Natural killer cell (primary cell): ENCODE measurements around the gene PSMA8. TPM values are rescaled to one million over a fixed set of nuclear protein-coding genes. Genes with fewer than 3 reads are reported as not detected.

ENCODE experiments used
- ATAC-seq, 3 donors: fragments of 150-1000 bp in 2 of 3; fragments of 200-7000 bp in 1 of 3; cut with Tn5 transposase; 1 replicate in 1 of 3; 2 replicates in 2 of 3; pipeline ENCODE4 v1.10.0; 2021; ENCODE audit warnings: mild to moderate bottlenecking in 2 of 3, moderate library complexity in 2 of 3
- DNase-seq, 2 donors: peaks; one replicate each; pipeline versions ENCODE4 v3.0.0 to v3.0.0-alpha.2; 2013 to 2021; ENCODE audit warnings: mixed read lengths in 1 of 2
- H3K27ac ChIP-seq: one replicate; pipeline ENCODE4 v1.5.1; 2013; ENCODE audit warnings: mild to moderate bottlenecking, low read length
- H3K27me3 ChIP-seq: one replicate; pipeline ENCODE4 v1.6.1; 2013; ENCODE audit warnings: low read length; ENCODE audit not compliant: control insufficient read depth, insufficient read depth
- H3K36me3 ChIP-seq: one replicate; pipeline ENCODE4 v1.6.1; 2013; ENCODE audit warnings: low read length; ENCODE audit not compliant: control insufficient read depth, insufficient read depth
- H3K4me1 ChIP-seq: one replicate; pipeline ENCODE4 v1.6.1; 2013; ENCODE audit warnings: low read length; ENCODE audit not compliant: control insufficient read depth, insufficient read depth
- H3K4me3 ChIP-seq: one replicate; pipeline ENCODE4 v1.5.1; 2013; ENCODE audit warnings: low read length
- H3K9me3 ChIP-seq: one replicate; pipeline ENCODE4 v1.6.1; 2013; ENCODE audit warnings: low read length; ENCODE audit not compliant: control insufficient read depth, insufficient read depth
- H3K27ac Mint-ChIP-seq, 2 donors: one replicate each; pipeline ENCODE4 v1.8.0; 2022; ENCODE audit warnings: mild to moderate bottlenecking in 2 of 2, mixed read lengths in 2 of 2, moderate library complexity in 1 of 2
- H3K27me3 Mint-ChIP-seq, 2 donors: one replicate each; pipeline ENCODE4 v1.8.0; 2022; ENCODE audit warnings: low read depth in 2 of 2, mixed read lengths in 2 of 2
- H3K36me3 Mint-ChIP-seq: one replicate; pipeline ENCODE4 v1.8.0; 2022; ENCODE audit warnings: mixed read lengths
- H3K4me1 Mint-ChIP-seq, 2 donors: one replicate each; pipeline ENCODE4 v1.8.0; 2022; ENCODE audit warnings: mixed read lengths in 2 of 2
- H3K4me3 Mint-ChIP-seq: one replicate; pipeline ENCODE4 v1.8.0; 2022; ENCODE audit warnings: mild to moderate bottlenecking, moderate library complexity, mixed read lengths
- H3K9me3 Mint-ChIP-seq, 2 donors: one replicate each; pipeline ENCODE4 v1.8.0; 2022; ENCODE audit warnings: mixed read lengths in 2 of 2
- CTCF ChIP-seq: fragments of 200-600 bp; IDR thresholded peaks from one replicate; pipeline ENCODE4 v1.8.0; 2022; ENCODE audit warnings: antibody characterized with exemption
- WGBS: methylation state at CpG from one replicate; pipeline ENCODE4 v1.1.7; 2013; ENCODE audit warnings: missing lambda C conversion rate; ENCODE audit not compliant: insufficient coverage; 5-methylcytosine and 5-hydroxymethylcytosine counted together
- intact Hi-C: fragments of 100-400 bp; cut with micrococcal nuclease; formaldehyde crosslinking; loops from one replicate; pipeline ENCODE4 v1.14.2; 2022
- total RNA-seq, 4 donors: library from RNA; stranded (reverse); fragments of 120-200 nt in 1 of 4; gene quantifications; one replicate each; pipeline versions ENCODE4 v1.2.3 to v1.2.4, GENCODE V29; 2013 to 2022

Gene PSMA8
- total RNA-seq = 1 to 10 TPM in 1 of 3 donors, not detected in 2; 1.3 TPM
- total RNA-seq (2013) = 0.90 TPM

- Mint-ChIP-seq H3K9me3 (no peaks in the 10 kb centered on the region), H3K4me3 (peak within 1 kb of the TSS; percentile 80), H3K27ac (peak within 1 kb of the TSS; percentile 21 to 82), H3K36me3 (no peaks in the 10 kb centered on the region), H3K4me1 (peaks cover 0 to 11% of the 10 kb centered on the region in 2 donors), H3K27me3 (no peaks in the 10 kb centered on the region)
- Histone ChIP-seq H3K27me3 (no peaks in the 10 kb centered on the region), H3K4me3 (peak within 1 kb of the TSS; percentile 22), H3K9me3 (no peaks in the 10 kb centered on the region), H3K36me3 (no peaks in the 10 kb centered on the region), H3K4me1 (no peaks in the 10 kb centered on the region), H3K27ac (peak within 1 kb of the TSS; percentile 23)
- WGBS = 76% methylated on average over 31 of the region's 31 CpGs
- DNase-seq (peak; percentile 21 to 80), ATAC-seq (peak; percentile 41 to 89 (median 75))
- intact Hi-C loops = no loop called here
- no peak for TF ChIP-seq CTCF
These were observed at the start of gene PSMA8 for GRCh38 chr18:26133652-26134051. Gene PSMA8 (plus strand): TSS chr18:26133869. CDS start chr18:26133966, 97 bp downstream.

GRCh38 chr18:26085056-26085455 is 48.6 kb upstream of the PSMA8 start:
- H3K27ac ChIP-seq = no peak overlapping the region
- no peaks in the 10 kb centered on the region for H3K9me3 ChIP-seq
- Mint-ChIP-seq H3K36me3 (peaks cover 15% of the 10 kb centered on the region), H3K4me1 (peaks cover 44 to 46% of the 10 kb centered on the region in 2 donors), H3K9me3 (no peaks in the 10 kb centered on the region), H3K27me3 (no peaks in the 10 kb centered on the region), H3K4me3 (no peak overlapping the region), H3K27ac (no peak overlapping the region)
- H3K36me3 ChIP-seq = peaks cover 44% of the 10 kb centered on the region
- 97% methylated on average over 4 of the region's 5 CpGs for WGBS
- TF ChIP-seq CTCF = no peak
- H3K27me3 ChIP-seq = no peaks in the 10 kb centered on the region
- no peak for ATAC-seq
- no peak overlapping the region for H3K4me3 ChIP-seq
- no peak for DNase-seq
- H3K4me1 ChIP-seq = peaks cover 8% of the 10 kb centered on the region
- intact Hi-C loops = no loop called here

- WGBS = 74% methylated on average over 3 of the region's 6 CpGs
- H3K4me1 Mint-ChIP-seq = peaks cover 43 to 45% of the 10 kb centered on the region in 2 donors
- Histone ChIP-seq H3K4me1 (peaks cover 13% of the 10 kb centered on the region), H3K4me3 (no peak overlapping the region), H3K27ac (no peak overlapping the region), H3K36me3 (peaks cover 40% of the 10 kb centered on the region), H3K9me3 (no peaks in the 10 kb centered on the region), H3K27me3 (no peaks in the 10 kb centered on the region)
- no peak for DNase-seq
- intact Hi-C loops = no loop called here
- ATAC-seq = no peak
- peak overlapping the region in 1 of 2 donors; percentile 61 for H3K27ac Mint-ChIP-seq
- TF ChIP-seq CTCF = no peak
- H3K27me3 Mint-ChIP-seq = no peaks in the 10 kb centered on the region
- no peaks in the 10 kb centered on the region for H3K9me3 Mint-ChIP-seq
- H3K4me3 Mint-ChIP-seq = no peak overlapping the region
- H3K36me3 Mint-ChIP-seq = peaks cover 15% of the 10 kb centered on the region
These were observed 46.7 kb upstream of the PSMA8 start for GRCh38 chr18:26086959-26087358.

- peaks cover 13% of the 10 kb centered on the region for H3K36me3 Mint-ChIP-seq
- peak in 1 of 2 donors; percentile 15 for DNase-seq
- no peak for TF ChIP-seq CTCF
- peaks cover 13% of the 10 kb centered on the region for H3K4me1 ChIP-seq
- no peak overlapping the region for H3K27ac ChIP-seq
- no peaks in the 10 kb centered on the region for H3K27me3 Mint-ChIP-seq
- H3K36me3 ChIP-seq = peaks cover 30% of the 10 kb centered on the region
- no peaks in the 10 kb centered on the region for H3K9me3 Mint-ChIP-seq
- WGBS = 55% methylated on average over 2 of the region's 3 CpGs
- no peaks in the 10 kb centered on the region for H3K27me3 ChIP-seq
- intact Hi-C loops = no loop called here
- no peak overlapping the region for H3K4me3 ChIP-seq
- no peaks in the 10 kb centered on the region for H3K9me3 ChIP-seq
- H3K4me3 Mint-ChIP-seq = peak overlapping the region; percentile 93
- peaks cover 43 to 44% of the 10 kb centered on the region in 2 donors for H3K4me1 Mint-ChIP-seq
- no peak for ATAC-seq
- H3K27ac Mint-ChIP-seq = peak overlapping the region; percentile 95 to 96
These were observed 45.2 kb upstream of the PSMA8 start for GRCh38 chr18:26088487-26088886.
